GM12872 (cell line): ENCODE results near the gene SFI1.

Source experiments
- TF ChIP-seq, protein P1 (sequence below): IDR thresholded peaks from 3 replicates; pipeline ENCODE4 v1.5.1; 2011; ENCODE audit warnings: low read depth, mild to moderate bottlenecking, low read length, moderate library complexity; ENCODE audit not compliant: insufficient read depth

SFI1 gene

DNA sequence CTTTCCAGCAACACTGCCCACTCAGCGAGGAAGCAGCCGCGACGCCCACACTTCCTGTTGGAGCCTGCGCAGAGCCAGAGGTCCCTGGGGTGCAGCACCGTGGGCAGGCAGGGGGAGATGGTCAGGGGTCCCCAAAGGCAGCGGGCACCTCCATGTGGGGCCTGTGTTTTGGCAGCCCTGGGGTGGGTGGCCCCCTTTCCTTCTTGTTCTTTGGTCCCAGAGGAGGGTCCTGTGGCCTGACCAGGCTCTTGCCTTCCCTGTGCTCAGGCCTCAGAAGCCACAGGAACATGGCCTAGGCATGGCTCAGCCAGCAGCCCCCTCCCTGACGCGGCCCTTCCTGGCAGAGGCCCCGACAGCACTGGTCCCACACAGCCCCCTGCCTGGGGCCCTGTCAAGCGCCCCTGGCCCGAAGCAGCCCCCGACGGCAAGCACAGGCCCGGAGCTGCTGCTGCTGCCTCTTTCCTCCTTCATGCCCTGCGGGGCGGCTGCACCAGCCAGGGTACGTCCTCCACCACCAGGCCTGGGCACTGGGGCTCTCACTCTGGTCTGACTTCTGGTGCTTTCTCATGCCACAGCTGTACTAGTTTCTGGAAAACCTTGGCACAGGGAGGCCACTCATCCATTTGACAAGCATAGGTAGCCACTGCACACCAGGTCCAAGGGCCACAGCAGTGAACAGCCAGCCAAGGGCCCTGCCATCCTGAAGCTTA, 118.6 kb downstream of the SFI1 start:
- TF ChIP-seq, protein P1, sequence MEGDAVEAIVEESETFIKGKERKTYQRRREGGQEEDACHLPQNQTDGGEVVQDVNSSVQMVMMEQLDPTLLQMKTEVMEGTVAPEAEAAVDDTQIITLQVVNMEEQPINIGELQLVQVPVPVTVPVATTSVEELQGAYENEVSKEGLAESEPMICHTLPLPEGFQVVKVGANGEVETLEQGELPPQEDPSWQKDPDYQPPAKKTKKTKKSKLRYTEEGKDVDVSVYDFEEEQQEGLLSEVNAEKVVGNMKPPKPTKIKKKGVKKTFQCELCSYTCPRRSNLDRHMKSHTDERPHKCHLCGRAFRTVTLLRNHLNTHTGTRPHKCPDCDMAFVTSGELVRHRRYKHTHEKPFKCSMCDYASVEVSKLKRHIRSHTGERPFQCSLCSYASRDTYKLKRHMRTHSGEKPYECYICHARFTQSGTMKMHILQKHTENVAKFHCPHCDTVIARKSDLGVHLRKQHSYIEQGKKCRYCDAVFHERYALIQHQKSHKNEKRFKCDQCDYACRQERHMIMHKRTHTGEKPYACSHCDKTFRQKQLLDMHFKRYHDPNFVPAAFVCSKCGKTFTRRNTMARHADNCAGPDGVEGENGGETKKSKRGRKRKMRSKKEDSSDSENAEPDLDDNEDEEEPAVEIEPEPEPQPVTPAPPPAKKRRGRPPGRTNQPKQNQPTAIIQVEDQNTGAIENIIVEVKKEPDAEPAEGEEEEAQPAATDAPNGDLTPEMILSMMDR = no peak

DNA sequence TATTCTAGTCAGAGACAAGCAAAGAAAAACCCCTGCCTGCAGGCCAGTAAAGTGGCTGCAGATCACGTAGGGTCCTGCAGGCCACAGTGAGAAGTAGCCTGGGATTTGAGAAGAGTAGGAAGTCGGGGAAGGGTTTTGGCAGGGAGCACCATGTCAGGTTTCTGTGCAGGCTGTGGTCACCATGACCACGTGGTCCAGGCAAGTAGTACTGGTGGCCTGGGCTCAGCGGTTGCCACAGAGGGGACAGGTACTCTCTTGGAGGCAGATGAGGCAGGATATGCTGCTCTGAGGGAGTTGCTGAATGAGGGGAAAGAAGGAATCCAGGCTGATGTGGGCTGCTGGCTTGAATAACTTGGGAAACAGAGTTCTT, 119.1 kb downstream of the SFI1 start:
- TF ChIP-seq, protein P1 = no peak

DNA sequence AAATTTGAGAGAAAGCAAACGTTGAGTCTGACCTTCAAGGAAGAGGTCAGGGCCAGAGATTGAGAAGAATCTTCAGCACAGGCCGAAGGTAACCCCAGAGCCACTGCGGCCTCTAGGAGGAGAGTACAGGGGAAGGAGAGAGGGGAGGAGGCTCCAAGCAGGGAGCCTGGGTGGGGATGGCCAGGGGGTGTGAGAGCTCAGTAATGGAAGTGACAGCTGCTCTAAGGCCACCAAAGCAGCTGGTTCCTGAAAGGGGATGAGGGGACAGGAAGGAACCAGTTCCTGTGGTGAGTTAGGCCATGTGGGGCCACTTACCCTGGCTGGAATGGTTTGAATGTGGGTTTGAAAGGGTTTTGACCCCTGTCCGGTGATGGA, 119.6 kb downstream of the SFI1 start:
- TF ChIP-seq, protein P1 = no peak

DNA sequence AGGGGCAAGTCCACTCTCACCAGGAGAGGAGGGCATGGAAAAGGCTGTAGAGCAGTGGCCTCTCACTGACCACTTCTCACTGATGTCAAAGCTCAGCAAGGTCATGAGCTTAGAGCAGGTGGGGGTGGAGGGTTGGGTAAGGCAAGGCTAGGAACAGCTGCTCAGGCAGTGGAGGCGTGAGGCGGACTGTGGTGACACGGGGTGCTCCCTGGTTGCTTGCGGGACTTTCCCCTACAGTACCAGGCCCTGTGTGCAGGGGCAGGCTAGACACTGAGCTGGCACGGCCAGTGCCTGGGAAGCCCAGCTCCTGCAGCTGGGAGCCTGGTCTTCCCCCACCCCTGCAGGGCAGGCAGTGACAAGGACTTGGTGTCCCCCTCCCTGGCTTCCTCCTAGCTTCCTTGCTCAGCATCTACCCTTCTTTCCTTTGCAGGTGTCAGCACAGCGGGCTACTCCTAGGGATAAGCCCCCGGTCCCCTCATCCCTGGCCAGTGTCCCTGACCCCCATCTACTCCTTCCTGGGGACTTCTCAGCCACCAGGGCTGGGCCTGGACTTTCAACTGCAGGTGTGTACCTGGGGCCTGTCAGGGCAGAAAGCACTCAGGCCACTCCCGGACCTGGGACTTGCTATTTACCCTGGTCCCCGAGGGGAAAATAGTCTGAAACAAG, 120.1 kb downstream of the SFI1 start:
- TF ChIP-seq, protein P1 = no peak

DNA sequence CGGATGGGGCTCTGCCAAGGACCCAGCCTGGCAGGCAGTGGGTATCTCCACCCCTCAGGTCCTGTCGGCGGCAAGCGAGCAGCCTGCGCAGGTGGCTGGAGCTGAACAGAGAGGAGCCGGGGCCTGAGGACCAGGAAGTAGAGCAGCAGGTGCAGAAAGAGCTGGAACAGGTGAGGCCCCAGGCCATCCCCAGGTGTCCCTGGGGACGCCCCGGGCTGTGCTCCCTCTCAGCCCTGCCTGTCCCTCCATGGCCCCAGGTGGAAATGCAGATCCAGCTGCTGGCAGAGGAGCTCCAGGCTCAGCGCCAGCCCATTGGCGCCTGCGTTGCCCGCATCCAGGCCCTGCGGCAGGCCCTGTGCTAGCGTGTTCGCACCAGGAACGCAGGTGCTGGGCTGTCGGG, 121.7 kb downstream of the SFI1 start:
- TF ChIP-seq, protein P1 = no peak

DNA sequence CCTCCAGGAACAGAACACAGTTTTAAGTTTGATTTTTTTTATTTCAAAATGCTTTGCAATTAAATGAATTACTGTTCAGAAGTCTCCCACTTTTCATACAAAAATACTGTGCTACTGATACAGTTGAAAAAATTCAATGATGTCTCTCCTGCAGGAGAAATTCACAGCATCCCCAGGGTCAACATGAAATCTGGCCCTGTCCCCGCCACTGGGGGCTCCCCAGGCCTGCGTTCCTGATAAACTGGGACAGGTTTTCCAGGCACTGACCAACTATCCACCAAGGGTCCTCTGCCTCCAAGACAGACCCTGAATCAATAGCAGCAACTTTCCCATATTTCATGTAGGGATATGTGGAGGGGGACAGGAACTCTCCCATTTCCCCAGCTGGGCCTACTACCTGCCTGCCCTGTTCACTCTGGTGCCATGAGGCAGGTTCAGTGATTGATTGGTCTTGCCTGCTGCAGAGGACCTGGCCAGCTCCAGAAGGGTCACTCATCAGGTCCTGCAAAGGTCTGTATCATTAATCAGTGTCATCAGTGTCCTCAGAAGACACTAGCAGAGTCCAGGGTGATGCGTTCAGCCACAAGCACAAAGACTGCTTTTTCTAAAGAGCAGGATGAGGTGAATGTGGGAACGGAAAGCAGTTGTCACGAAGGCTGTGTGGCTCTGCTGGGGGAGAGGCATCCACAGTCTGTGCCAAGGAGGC, 122.3 kb downstream of the SFI1 start:
- TF ChIP-seq, protein P1 = no peak

DNA sequence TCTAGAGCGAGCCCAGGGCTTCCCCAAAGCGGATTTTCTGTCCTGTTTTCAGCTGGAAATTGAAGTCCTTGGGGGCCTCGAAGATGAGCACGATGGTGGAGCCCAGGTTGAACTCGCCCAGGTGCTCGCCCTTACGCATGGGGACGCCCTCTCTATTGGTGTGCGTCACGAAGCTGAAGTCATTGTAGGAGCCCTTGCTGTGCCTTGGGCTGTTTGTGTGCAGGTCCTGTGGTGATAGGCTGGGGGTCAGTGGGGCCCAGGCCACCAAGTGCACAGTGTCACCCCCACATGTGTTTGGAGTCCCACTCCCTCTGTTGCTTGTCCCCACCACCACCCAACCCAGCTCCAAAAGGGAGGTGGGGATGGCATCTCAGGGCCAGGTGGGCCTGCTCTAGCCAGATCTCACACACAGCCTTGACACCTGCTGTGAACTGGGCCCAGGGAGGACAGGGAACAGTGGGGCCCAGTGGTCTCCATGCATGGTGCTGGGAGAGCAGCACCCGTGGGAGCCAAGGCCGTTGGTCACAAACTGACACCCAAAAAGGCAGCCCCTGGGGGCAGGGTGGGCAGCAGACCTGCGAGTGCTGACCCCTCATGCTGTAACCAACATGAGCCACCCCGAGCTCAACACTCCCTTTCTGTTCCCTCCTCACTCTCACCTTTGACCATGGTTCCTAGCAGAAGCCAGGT, 123.4 kb downstream of the SFI1 start:
- TF ChIP-seq, protein P1 = no peak
